ENCODE results near the gene PDZK1IP1.
"Not testable (repeated sequence)": the region's sequence is repeated elsewhere in the genome, so short reads cannot be mapped to it uniquely, and the experiment has no call there.

Gene PDZK1IP1

DNA sequence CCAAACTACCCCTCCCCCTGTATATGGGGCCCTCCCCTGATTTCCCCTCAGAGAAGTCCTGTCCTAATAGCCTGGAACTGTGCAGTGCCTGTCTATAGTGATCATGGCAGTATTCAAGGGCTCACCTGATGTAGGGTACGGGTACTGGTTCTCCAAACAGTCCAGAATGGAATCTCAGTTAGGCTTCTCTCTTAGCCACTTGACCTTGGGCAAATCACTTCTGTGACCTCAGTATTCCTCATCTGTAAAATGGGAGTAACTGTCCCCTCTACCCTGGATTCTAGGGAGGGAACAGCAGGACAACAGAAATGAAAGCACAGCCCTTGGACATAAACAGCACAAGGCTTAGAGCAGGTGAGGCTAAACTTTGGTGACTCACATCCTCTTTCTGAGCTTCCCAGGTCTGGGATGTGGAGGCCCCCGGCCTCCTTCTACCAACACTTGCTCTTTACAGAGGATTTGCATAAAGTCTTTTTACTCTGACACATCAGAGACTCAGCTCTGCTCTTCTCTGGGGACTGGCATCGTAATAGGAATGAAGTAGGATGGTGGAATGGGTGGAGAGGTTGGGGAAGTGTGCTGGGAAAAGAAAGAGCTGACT, 20.0 kb upstream of the PDZK1IP1 start:
- no peak overlapping the region for H3K4me3 ChIP-seq (ENCODE audit: low read depth, low read length)
- in situ Hi-C loops (cut with HindIII; ENCODE audit: low sequenced_read_pairs) = no loop called here
- TF ChIP-seq, protein P1, sequence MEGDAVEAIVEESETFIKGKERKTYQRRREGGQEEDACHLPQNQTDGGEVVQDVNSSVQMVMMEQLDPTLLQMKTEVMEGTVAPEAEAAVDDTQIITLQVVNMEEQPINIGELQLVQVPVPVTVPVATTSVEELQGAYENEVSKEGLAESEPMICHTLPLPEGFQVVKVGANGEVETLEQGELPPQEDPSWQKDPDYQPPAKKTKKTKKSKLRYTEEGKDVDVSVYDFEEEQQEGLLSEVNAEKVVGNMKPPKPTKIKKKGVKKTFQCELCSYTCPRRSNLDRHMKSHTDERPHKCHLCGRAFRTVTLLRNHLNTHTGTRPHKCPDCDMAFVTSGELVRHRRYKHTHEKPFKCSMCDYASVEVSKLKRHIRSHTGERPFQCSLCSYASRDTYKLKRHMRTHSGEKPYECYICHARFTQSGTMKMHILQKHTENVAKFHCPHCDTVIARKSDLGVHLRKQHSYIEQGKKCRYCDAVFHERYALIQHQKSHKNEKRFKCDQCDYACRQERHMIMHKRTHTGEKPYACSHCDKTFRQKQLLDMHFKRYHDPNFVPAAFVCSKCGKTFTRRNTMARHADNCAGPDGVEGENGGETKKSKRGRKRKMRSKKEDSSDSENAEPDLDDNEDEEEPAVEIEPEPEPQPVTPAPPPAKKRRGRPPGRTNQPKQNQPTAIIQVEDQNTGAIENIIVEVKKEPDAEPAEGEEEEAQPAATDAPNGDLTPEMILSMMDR (IDR thresholded peaks at IDR 0.05; ENCODE audit: low read depth, low read length) = no peak
- DNase-seq (ENCODE audit: low read depth, low spot score) = no peak

DNA sequence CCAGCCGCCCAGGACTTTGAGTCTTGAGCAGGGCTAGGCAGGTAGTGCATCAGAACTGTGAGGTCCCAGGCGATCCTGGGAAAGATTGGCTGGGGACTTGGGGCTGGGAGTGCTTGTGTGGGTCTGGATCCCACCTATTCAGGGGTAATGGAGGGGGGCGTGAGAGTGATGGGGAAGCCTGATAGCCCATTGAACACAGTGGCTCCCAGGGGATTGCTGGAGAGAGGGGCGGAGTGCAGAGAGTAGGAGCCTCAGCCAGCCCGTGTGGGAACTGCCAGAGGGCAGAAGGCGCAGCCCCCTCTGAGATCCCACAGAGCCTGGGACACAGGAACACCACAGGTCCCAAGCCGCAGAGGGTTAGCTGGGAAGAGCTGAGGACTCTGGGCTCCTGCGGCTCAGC, 19.3 kb upstream of the PDZK1IP1 start:
- no peak overlapping the region for H3K4me3 ChIP-seq (ENCODE audit: low read depth, low read length)
- TF ChIP-seq, protein P1 (IDR thresholded peaks at IDR 0.05; ENCODE audit: low read depth, low read length) = no peak
- DNase-seq (ENCODE audit: low read depth, low spot score) = no peak
- in situ Hi-C loops (cut with HindIII; ENCODE audit: low sequenced_read_pairs) = no loop called here

DNA sequence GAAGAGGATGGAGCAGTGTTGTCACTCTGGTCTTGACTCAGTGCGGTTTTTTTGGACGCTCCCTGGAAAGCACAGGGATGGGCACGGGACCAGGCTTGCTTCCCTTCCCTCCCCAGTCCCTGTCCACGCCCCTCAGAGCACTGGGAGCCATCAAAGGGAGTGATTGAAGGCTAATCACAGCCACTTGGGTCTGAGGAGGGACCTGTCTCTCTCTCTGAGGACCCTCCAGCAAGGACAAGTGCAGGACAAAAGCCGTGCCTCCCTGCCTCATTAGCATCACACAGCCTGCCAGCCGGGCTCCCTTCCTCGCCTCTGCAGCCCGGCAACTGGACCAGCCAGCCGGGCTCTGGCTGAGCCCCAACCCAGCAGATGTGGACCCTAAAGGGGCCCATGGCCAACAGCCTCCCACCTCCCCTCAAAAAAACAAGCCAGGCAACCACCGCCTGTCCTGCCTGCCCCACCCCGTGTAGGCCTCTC, 18.6 kb upstream of the PDZK1IP1 start:
- no peak overlapping the region for H3K4me3 ChIP-seq (ENCODE audit: low read depth, low read length)
- no peak for DNase-seq (ENCODE audit: low read depth, low spot score)
- in situ Hi-C loops (cut with HindIII; ENCODE audit: low sequenced_read_pairs) = no loop called here
- TF ChIP-seq, protein P1 (IDR thresholded peaks at IDR 0.05; ENCODE audit: low read depth, low read length) = no peak

DNA sequence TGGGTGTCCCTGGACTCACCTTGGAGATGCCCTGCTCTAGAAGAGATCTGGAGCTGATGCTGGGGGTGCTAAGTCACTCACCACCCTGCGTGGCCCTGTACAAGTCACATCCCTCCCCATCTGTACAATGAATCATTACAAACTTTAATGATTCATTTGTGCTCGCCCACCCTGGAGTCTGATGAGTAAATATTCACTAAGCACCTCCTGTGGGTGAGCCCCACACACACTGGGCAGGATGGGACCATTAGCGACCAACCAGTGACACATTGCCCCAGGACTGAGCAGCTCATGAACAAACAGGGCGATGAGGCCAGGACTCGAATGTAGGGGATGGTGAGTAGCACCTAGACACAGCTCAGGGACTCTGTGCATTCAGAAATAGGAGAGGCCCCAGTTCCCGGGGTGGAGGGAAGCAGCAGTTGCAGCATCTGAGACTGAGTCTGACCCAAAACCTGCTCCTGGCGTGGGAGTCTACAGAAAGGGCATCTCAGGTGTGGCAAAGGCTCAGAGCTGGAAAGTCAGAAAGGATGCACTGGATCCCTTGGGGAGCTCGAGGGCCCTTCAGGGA, 18.1 kb upstream of the PDZK1IP1 start:
- TF ChIP-seq, protein P1 (IDR thresholded peaks at IDR 0.05; ENCODE audit: low read depth, low read length) = no peak
- DNase-seq (ENCODE audit: low read depth, low spot score) = no peak
- in situ Hi-C loops (cut with HindIII; ENCODE audit: low sequenced_read_pairs) = no loop called here
- H3K4me3 ChIP-seq (ENCODE audit: low read depth, low read length) = no peak overlapping the region

DNA sequence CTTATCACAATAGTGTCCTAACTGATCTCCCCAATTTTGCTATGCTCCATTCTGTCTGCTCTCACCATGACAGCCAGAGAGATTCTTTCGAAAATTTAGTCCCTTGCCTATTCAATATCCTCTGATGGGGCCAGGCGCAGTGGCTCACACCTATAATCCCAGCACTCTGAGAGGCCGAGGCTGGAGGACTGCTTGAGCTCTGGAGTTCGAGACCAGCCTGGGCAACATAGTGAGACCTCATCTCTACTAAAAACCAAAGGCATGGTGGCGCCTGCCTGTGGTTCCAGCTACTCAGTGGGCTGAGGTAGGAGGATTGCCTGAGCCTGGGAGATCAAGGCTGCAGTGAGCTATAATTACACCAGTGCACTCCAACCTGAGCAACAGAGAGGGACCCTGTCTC, 16.1 kb upstream of the PDZK1IP1 start:
- no peak overlapping the region for H3K4me3 ChIP-seq (ENCODE audit: low read depth, low read length)
- TF ChIP-seq, protein P1 (IDR thresholded peaks at IDR 0.05; ENCODE audit: low read depth, low read length) = no peak
- in situ Hi-C loops (cut with HindIII; ENCODE audit: low sequenced_read_pairs) = no loop called here
- no peak for DNase-seq (ENCODE audit: low read depth, low spot score)

DNA sequence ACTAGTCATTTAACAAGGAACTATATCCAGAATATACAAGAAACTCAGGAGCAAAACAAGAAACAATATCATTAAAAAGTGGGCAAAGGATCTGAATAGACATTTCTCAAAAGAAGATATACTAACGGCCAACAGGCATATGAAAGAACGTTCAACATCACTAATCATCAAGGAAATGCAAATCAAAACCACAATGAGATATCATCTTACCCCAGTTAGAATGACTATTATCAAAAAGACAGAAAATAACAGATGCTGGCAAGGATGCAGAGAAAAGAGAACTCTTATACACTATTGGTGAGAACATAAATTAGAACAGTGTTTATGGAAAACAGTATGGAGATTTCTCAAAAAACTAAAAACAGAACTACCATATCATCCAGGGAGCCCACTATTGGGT, 13.7 kb upstream of the PDZK1IP1 start:
- DNase-seq (ENCODE audit: low read depth, low spot score); in situ Hi-C loops (cut with HindIII; ENCODE audit: low sequenced_read_pairs); H3K4me3 ChIP-seq (ENCODE audit: low read depth, low read length): not testable (repeated sequence)

DNA sequence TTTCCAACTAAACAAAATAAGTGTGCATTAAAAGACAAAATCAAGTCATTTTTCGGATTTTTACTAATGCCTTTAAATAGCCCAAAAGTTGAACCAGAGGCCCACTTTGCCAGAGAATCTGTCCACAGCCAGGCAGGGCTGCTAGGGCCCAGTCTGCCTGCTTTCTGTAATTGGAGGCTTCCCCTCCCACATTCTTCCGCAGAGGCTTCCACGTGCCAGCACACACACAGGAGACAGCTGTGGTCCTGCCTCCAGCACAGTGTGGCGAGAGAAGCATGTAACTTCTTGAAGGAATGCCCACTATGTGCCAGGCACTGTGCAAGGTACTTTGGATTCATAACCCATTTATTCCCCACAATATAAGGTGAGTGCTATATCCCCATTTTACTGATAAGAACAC, 11.3 kb upstream of the PDZK1IP1 start:
- TF ChIP-seq, protein P1 (IDR thresholded peaks at IDR 0.05; ENCODE audit: low read depth, low read length) = no peak
- no peak overlapping the region for H3K4me3 ChIP-seq (ENCODE audit: low read depth, low read length)
- no peak for DNase-seq (ENCODE audit: low read depth, low spot score)
- in situ Hi-C loops (cut with HindIII; ENCODE audit: low sequenced_read_pairs) = no loop called here
